Brain microvascular endothelial cell (primary cell): Measurements from ENCODE around the gene FAM200A.
A peak's percentile ranks its signal among the peaks of the same experiment; 100 is the strongest.
"Not testable (repeated sequence)": the region's sequence is repeated elsewhere in the genome, so short reads cannot be mapped to it uniquely, and the experiment has no call there.

Source experiments
- DNase-seq: peaks from one replicate; pipeline ENCODE4 v3.0.0-alpha.2; 2020
- H3K27ac ChIP-seq: fragments of 250-450 bp; sonication (Bioruptor Pico); 2 replicates; pipeline ENCODE4 v1.5.1; 2020; ENCODE audit warnings: mild to moderate bottlenecking, moderate library complexity
- H3K27me3 ChIP-seq: fragments of 250-450 bp; sonication (Bioruptor Pico); replicated peaks from 2 replicates; pipeline ENCODE4 v1.5.1; 2020; ENCODE audit warnings: mild to moderate bottlenecking
- H3K36me3 ChIP-seq: fragments of 250-450 bp; sonication (Bioruptor Pico); replicated peaks from 2 replicates; pipeline ENCODE4 v1.5.1; 2020; ENCODE audit warnings: mild to moderate bottlenecking
- H3K4me3 ChIP-seq: 2 replicates; pipeline ENCODE4 v1.5.1; 2011; ENCODE audit warnings: low read depth, mild to moderate bottlenecking, control low read depth, low read length, moderate library complexity
- in situ Hi-C: cut with HindIII; loops from 2 replicates; pipeline ENCODE4 v1.10.0; 2017; ENCODE audit warnings: low sequenced_read_pairs, low pct_ligation_motif_present
- TF ChIP-seq, protein P1 (sequence below): IDR thresholded peaks from 2 replicates; pipeline ENCODE4 v1.5.1; 2011; ENCODE audit warnings: low read depth, mild to moderate bottlenecking, moderate library complexity, low read length, control low read depth, inconsistent platforms; ENCODE audit errors: missing control alignments

Gene FAM200A

GRCh38 chr7:99504281-99504602 is 47.7 kb downstream of the FAM200A start:
- peak; percentile 98 for DNase-seq
- H3K36me3 ChIP-seq = no peaks in the 10 kb centered on the region
- H3K27ac ChIP-seq = peak overlapping the region; percentile 78
- H3K27me3 ChIP-seq = no peaks in the 10 kb centered on the region
- TF ChIP-seq, protein P1, sequence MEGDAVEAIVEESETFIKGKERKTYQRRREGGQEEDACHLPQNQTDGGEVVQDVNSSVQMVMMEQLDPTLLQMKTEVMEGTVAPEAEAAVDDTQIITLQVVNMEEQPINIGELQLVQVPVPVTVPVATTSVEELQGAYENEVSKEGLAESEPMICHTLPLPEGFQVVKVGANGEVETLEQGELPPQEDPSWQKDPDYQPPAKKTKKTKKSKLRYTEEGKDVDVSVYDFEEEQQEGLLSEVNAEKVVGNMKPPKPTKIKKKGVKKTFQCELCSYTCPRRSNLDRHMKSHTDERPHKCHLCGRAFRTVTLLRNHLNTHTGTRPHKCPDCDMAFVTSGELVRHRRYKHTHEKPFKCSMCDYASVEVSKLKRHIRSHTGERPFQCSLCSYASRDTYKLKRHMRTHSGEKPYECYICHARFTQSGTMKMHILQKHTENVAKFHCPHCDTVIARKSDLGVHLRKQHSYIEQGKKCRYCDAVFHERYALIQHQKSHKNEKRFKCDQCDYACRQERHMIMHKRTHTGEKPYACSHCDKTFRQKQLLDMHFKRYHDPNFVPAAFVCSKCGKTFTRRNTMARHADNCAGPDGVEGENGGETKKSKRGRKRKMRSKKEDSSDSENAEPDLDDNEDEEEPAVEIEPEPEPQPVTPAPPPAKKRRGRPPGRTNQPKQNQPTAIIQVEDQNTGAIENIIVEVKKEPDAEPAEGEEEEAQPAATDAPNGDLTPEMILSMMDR = no peak
- in situ Hi-C loops = no loop called here
- peak overlapping the region; percentile 87 for H3K4me3 ChIP-seq

- DNase-seq, H3K27me3 ChIP-seq, H3K4me3 ChIP-seq, in situ Hi-C loops, H3K36me3 ChIP-seq, H3K27ac ChIP-seq: not testable (repeated sequence)
Observed at GRCh38 chr7:99501236-99501635, 50.7 kb downstream of the FAM200A start.

DNA sequence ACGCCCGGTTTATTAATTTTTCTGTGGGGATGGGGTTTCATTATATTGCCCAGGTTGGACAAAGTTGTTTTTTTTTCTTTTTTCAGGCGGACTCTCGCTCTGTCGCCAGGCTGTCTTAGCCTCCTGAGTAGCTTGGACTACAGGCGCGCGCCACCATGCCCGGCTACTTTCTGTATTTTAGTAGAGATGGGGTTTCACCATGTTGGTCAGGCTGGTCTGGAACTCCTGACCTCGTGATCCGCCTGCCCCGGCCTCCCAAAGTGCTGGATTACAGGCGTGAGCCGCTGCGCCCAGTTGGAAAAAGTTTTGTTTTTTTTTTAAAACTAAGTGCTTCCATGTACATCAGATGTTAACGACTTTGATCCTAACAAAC is 51.3 kb downstream of the FAM200A start:
- in situ Hi-C loops = no loop called here
- Histone ChIP-seq H3K27ac (peak overlapping the region; percentile 89), H3K27me3 (no peaks in the 10 kb centered on the region), H3K36me3 (peaks cover 9% of the 10 kb centered on the region), H3K4me3 (peak overlapping the region; percentile 78)
- no peak for DNase-seq
- TF ChIP-seq, protein P1 = no peak

DNA sequence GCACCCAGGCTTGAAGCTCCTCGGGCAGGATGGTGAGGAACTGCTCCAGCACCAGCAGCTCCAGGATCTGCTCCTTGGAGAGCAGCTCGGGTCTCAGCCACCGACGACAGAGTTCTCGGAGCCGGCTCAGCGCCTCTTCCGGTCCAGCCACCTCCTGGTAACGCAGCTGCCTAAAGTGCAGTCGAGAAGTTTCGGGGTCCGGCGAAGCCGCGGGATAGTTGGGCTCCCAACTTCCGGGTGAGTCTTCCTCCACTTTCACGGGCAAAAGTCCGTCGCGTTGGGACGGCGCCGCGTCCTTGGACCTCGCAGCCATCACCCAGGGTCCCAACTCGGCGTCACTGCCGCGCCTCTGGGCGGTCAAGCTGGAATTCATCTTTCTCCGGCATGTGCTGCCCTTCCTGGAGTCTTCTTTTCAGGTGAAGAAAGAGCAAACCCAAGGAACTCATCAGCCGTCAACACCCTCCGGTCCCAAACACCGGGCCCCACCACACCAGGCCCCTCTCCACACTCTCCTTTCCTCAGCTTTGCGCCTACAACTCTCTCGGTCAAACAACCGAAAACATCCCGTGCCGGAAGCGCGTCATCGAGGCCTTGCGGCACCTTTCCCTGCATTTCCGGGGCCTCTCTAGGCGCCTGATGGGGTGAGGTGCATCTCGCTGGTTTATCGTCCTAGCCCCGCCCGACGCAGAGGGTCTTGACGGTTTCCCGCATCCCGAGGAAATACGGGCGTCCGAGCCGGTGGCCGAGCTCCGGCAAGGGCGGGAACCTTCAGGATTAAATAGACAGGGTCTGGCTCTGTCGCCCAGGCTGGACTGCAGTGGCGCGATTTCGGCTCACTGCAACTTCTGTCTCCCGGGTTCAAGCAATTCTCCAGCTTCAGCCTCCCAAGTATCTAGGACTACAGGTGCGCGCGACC is 51.9 kb downstream of the FAM200A start, which contains the start of gene ZNF394:
ZNF394 (minus strand) TSS at position 561 of the 916 bp plus-strand sequence; CDS start at position 373, 188 bp downstream.
- TF ChIP-seq, protein P1 = peak; percentile 12
- in situ Hi-C loops = no loop called here

DNA sequence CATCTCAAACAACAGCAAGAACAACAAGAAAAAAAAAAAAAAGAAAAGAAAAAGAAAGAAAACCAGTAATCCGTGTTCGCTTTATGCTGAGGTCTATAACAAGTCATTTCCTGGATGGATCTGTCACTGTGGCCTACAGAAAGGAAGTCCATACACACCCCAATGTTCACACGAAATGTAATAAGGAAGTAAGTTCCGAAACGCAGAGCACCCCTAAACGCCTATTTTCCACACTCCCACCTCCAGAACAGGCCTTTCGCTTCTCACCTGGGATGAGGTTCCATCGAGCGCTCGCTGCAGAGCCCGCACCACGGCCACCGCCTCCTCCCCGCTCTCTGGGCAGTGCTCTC is 52.6 kb downstream of the FAM200A start:
- H3K4me3 ChIP-seq = peak overlapping the region; percentile 78
- peaks cover 21% of the 10 kb centered on the region for H3K36me3 ChIP-seq
- DNase-seq = no peak
- in situ Hi-C loops = no loop called here
- no peaks in the 10 kb centered on the region for H3K27me3 ChIP-seq
- TF ChIP-seq, protein P1 = no peak
- peak overlapping the region; percentile 89 for H3K27ac ChIP-seq

More for the DNA sequence above, 51.9 kb downstream of the FAM200A start, which contains the start of gene ZNF394:
- H3K4me3 ChIP-seq = peak within 1 kb of the TSS; percentile 78
- H3K36me3 ChIP-seq = peaks cover 15% of the 10 kb centered on the region
- H3K27me3 ChIP-seq = no peaks in the 10 kb centered on the region
- peak within 1 kb of the TSS; percentile 89 for H3K27ac ChIP-seq
- peak; percentile 84 for DNase-seq

- H3K27me3 ChIP-seq = no peaks in the 10 kb centered on the region
- H3K4me3 ChIP-seq = peak overlapping the region; percentile 78
- in situ Hi-C loops = no loop called here
- no peak overlapping the region for H3K27ac ChIP-seq
- TF ChIP-seq, protein P1 = no peak
- peaks cover 29% of the 10 kb centered on the region for H3K36me3 ChIP-seq
- DNase-seq = no peak
Observed at GRCh38 chr7:99498546-99498944, 53.4 kb downstream of the FAM200A start.
